ENCODE data around the gene TRAM2. TPM values are rescaled to one million over a fixed set of nuclear protein-coding genes. Genes with fewer than 3 reads are reported as not detected.
"Not testable (repeated sequence)": the region's sequence is repeated elsewhere in the genome, so short reads cannot be mapped to it uniquely, and the experiment has no call there.

Gene TRAM2
- total RNA-seq, 1 donor from 2014 or later, result 22.1 TPM

DNA sequence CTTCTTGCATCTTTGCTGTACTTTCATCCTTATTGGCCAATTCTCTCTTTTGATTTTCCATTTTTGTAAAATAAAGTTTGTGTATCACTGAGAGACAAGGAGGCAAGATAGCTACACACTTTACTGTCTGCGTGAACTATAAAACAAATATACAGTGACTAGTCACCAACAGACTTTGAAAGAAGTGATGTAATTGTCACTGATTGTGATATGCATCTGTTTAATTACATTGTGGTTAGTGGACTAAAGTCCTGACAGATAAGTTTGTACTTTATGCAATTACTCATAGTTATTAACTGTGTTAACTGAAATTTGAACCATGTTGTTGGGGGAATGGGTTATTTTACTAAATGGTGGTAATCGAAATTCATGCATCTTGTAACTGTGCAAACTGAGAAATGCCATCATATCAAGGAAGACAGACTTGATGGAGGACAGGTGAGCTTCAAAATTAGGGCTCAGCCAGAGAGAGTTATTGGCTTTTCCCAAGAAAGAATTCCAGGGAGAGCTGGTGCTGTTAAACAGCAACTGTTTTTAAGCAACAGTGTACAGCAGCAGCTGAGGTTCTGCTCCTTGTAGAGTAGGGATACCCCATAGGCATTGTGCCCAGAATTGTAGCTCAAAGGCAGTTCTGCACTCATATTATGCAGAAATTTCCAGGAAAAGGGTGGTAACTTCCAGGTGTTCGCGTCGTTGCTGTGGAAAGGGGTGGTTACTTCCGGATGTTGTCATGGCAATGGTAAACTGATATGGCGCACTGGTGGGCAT, 93.8 kb downstream of the TRAM2 start:
- H3K9me3 Mint-ChIP-seq, result peaks cover 3% of the 10 kb centered on the region
- no peak overlapping the region for H3K27ac Mint-ChIP-seq
- peaks cover 8% of the 10 kb centered on the region for H3K36me3 Mint-ChIP-seq
- H3K4me1 Mint-ChIP-seq, result no peaks in the 10 kb centered on the region
- DNase-seq (ENCODE audit: low spot score in 2 of 2, unreplicated experiment in 2 of 2), result no peak
- no peak overlapping the region for H3K4me3 Mint-ChIP-seq
- no peak for TF ChIP-seq CTCF (IDR thresholded peaks at IDR 0.05; ENCODE audit: unreplicated experiment)
- no peaks in the 10 kb centered on the region for H3K27me3 Mint-ChIP-seq (ENCODE audit: low read depth)

DNA sequence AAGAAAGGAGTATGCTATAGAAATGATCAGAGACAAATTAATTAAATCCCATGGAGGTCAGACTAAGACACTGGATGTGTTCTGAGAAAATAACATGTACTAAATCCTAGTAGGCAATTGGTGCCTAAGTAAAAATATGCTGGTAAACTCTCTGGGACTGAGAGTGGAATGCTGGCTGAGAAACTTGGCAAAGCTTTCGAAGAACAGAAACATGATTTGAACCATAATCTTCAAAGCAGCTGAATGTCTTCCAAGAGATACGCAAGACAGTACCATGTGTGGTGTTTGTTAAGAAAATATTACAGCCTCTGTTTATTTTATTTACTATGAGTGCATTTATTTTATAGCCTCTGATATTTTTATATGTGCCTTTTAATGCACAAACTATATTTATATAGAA, 101.6 kb downstream of the TRAM2 start:
- no peak overlapping the region for H3K27ac Mint-ChIP-seq

GRCh38 chr6:52474173-52474572, 102.7 kb downstream of the TRAM2 start:
- H3K27me3 Mint-ChIP-seq (ENCODE audit: low read depth), result no peaks in the 10 kb centered on the region
- H3K4me3 Mint-ChIP-seq, result no peak overlapping the region
- no peaks in the 10 kb centered on the region for H3K9me3 Mint-ChIP-seq
- peaks cover 4% of the 10 kb centered on the region for H3K36me3 Mint-ChIP-seq
- H3K4me1 Mint-ChIP-seq, result no peaks in the 10 kb centered on the region
- DNase-seq (ENCODE audit: low spot score in 2 of 2, unreplicated experiment in 2 of 2), result no peak
- TF ChIP-seq CTCF (IDR thresholded peaks at IDR 0.05; ENCODE audit: unreplicated experiment), result no peak
- no peak overlapping the region for H3K27ac Mint-ChIP-seq

More for the DNA sequence above, 101.6 kb downstream of the TRAM2 start:
- TF ChIP-seq CTCF (IDR thresholded peaks at IDR 0.05; ENCODE audit: unreplicated experiment), result no peak
- no peaks in the 10 kb centered on the region for H3K9me3 Mint-ChIP-seq
- no peaks in the 10 kb centered on the region for H3K4me1 Mint-ChIP-seq
- H3K27me3 Mint-ChIP-seq (ENCODE audit: low read depth), result no peaks in the 10 kb centered on the region
- no peak for DNase-seq (ENCODE audit: low spot score in 2 of 2, unreplicated experiment in 2 of 2)
- H3K4me3 Mint-ChIP-seq, result no peak overlapping the region
- peaks cover 4% of the 10 kb centered on the region for H3K36me3 Mint-ChIP-seq

DNA sequence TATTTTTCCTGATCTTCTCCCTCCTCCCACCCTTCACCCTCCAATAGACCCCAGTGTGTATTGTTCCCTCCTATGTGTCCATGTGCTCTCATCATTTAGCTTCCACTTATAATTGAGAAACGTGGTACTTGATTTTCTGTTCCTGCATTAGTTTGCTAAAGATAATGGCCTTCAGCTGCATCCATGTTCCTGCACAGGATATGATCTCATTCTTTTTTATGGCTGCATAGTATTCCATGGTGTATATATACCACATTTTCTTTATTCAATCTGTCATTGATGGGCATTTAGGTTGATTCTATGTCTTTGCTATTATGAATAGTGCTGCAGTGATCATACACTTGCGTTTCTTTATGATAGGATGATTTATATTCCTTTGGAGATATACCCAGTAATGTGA, 115.7 kb downstream of the TRAM2 start:
- H3K27ac Mint-ChIP-seq; H3K9me3 Mint-ChIP-seq; DNase-seq (ENCODE audit: low spot score in 2 of 2, unreplicated experiment in 2 of 2); H3K4me1 Mint-ChIP-seq; H3K36me3 Mint-ChIP-seq; H3K27me3 Mint-ChIP-seq (ENCODE audit: low read depth); H3K4me3 Mint-ChIP-seq: not testable (repeated sequence)

DNA sequence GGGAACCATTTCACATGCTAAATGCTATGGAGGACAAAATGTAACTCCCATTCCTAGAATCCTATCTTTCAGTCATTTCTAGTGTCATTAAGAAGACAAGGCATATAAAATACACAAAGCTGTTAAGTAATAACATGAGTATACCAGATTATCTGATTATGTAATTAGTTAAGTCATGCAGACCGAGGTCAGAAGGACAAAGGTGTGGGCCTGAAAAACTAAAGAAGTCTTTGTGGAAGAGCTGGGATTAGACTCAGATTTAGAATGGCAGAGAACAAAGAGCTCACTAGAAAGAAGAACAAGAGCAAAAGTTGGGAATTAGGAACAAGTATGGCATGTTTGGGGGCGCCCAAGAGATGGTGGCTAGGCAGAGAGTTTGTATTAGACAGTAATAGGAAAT, 119.8 kb downstream of the TRAM2 start:
- DNase-seq (ENCODE audit: low spot score in 2 of 2, unreplicated experiment in 2 of 2), result no peak
- H3K27me3 Mint-ChIP-seq (ENCODE audit: low read depth), result no peaks in the 10 kb centered on the region
- no peak overlapping the region for H3K27ac Mint-ChIP-seq
- TF ChIP-seq CTCF (IDR thresholded peaks at IDR 0.05; ENCODE audit: unreplicated experiment), result no peak
- peaks cover 9% of the 10 kb centered on the region for H3K9me3 Mint-ChIP-seq
- H3K36me3 Mint-ChIP-seq, result peaks cover 5% of the 10 kb centered on the region
- H3K4me1 Mint-ChIP-seq, result no peaks in the 10 kb centered on the region
- no peak overlapping the region for H3K4me3 Mint-ChIP-seq

- Mint-ChIP-seq H3K36me3 (peaks cover 24% of the 10 kb centered on the region), H3K4me3 (no peak overlapping the region), H3K27ac (no peak overlapping the region), H3K27me3 (ENCODE audit: low read depth) (no peaks in the 10 kb centered on the region), H3K4me1 (no peaks in the 10 kb centered on the region), H3K9me3 (peaks cover 21% of the 10 kb centered on the region)
- DNase-seq (ENCODE audit: low spot score in 2 of 2, unreplicated experiment in 2 of 2), result no peak
- no peak for TF ChIP-seq CTCF (IDR thresholded peaks at IDR 0.05; ENCODE audit: unreplicated experiment)
Measured at GRCh38 chr6:52454556-52454955, 122.3 kb downstream of the TRAM2 start.

Other genes starting within 250 kb of the TRAM2 start
- gene PAQR8, start 214.9 kb downstream of the TRAM2 start, total RNA-seq, result 9.5 to 9.7 TPM (median 9.5 TPM) in 3 replicates
- gene EFHC1, start 156.7 kb downstream of the TRAM2 start, total RNA-seq, result 33.0 to 36.1 TPM (median 34.4 TPM) in 3 replicates
- gene TMEM14A, start 94.1 kb upstream of the TRAM2 start, total RNA-seq, result 20.5 to 23.3 TPM (median 21.2 TPM) in 3 replicates
- gene GSTA2, start 186.4 kb upstream of the TRAM2 start, total RNA-seq, result not detected in 3 replicates
- not detected in 3 replicates for gene GSTA1, start 226.8 kb upstream of the TRAM2 start, total RNA-seq

All from mesothelial cell of epicardium (in vitro differentiated cells).